ENCODE measurements around the gene G6PD.
"Not testable (repeated sequence)": the region's sequence is repeated elsewhere in the genome, so short reads cannot be mapped to it uniquely, and the experiment has no call there.

The G6PD gene

GRCh38 chrX:154542723-154543424 lies 3.8 kb downstream of the G6PD start:
- DNase-seq (ENCODE audit: low read depth, low spot score) = no peak

- DNase-seq (ENCODE audit: low read depth, low spot score) = peak; percentile 80
Measured at GRCh38 chrX:154541896-154542722, 4.5 kb downstream of the G6PD start.

- no peak for DNase-seq (ENCODE audit: low read depth, low spot score)
Measured at GRCh38 chrX:154541589-154541895, 5.1 kb downstream of the G6PD start.

DNA sequence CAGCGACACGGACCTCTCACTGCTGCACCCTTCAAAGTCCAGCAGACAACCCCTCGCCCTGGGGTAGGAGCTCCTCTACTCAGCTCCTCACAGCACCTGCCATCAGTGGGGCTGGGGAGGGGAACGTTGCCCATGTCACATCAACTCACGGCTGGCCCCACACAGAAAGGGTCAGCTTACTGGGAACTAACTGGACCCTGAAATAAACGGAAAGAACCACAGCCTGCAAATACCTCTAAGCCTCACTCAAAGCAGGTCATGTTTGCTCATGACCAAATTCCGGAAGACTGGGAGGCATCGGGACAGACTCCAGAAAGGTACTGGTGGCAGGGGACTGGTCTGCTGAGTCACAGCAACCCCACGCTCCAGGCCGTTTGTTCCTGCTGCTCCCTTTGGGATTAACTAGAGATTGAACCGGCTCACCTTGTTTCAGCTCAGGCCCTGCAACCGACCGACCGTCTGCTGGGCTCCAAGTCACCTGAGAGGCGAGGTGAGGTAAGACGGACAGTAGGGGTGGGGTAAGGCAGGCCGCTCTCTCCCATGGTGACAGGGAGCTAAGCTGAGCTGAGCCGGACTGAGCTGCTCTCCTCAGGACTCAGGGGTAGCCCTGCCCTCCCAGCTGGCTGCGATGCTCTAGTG lies 5.6 kb downstream of the G6PD start:
- no peak for DNase-seq (ENCODE audit: low read depth, low spot score)

DNA sequence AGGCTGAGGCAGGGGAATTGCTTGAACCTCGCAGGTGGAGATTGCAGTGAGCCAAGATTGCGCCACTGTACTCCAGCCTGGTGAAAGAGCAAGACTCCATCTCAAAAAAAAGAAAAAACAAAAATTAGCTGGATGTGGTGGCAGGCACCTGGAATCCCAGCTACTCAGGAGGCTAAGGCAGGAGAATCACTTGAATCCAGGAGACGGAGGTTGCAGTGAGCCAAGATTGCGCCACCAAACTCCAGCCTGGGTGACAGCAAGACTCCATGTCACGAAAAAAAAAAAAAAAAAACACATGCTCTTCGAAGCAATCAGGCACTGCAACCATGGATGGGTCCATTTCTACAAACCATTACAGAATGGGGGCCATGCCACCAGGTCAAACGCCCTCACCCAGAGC lies 6.3 kb downstream of the G6PD start:
- DNase-seq (ENCODE audit: low read depth, low spot score) = not testable (repeated sequence)

- no peak for DNase-seq (ENCODE audit: low read depth, low spot score)
Measured at GRCh38 chrX:154539077-154539476, 7.6 kb downstream of the G6PD start.

DNA sequence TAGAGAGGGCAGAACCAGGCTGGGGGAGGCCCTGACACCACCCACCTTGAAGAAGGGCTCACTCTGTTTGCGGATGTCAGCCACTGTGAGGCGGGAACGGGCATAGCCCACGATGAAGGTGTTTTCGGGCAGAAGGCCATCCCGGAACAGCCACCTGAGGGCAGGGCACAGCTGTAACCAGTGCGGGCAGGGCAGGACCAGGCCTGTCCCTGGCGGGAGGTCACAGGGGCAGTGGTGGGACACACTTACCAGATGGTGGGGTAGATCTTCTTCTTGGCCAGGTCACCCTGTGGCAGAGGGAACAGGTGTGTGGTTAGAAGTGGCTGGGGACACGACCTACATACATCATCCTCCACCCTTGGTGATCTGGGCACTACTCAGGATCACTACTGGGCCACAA lies 10.8 kb downstream of the G6PD start:
- DNase-seq (ENCODE audit: low read depth, low spot score) = no peak

DNA sequence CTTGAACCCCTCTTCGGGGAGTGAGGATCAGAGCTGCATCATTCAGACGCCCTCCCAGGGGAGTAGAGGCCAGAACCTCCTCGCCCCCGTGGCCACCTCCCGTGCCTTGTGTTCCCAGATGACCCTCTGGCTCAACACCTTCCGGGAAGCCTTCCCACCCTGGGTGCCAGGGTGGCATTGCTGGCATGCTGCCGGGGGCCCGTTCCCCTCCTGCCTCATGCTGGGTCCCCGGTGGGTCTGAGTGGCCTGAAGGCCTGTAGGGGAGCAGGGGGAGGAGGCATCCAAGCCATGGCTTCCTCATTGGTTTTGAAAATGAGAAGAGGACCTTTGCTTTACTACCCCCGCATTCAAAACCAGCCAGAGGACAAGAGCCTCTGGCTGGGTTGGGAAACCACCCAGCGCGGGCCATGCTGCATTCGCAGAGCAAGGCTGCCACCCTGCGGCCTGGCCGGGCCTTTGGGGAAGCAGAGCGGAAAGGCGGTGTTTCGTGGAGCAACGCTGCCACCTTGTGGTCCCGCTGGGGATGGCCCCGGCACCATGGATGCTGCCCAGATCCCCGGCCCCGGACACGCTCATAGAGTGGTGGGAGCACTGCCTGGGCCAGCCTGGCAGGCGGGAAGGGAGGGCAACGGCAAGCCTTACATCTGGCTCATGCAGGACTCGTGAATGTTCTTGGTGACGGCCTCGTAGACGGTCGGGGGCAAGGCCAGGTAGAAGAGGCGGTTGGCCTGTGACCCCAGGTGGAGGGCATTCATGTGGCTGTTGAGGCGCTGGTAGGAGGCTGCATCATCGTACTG lies 11.9 kb downstream of the G6PD start:
- no peak for DNase-seq (ENCODE audit: low read depth, low spot score)

DNA sequence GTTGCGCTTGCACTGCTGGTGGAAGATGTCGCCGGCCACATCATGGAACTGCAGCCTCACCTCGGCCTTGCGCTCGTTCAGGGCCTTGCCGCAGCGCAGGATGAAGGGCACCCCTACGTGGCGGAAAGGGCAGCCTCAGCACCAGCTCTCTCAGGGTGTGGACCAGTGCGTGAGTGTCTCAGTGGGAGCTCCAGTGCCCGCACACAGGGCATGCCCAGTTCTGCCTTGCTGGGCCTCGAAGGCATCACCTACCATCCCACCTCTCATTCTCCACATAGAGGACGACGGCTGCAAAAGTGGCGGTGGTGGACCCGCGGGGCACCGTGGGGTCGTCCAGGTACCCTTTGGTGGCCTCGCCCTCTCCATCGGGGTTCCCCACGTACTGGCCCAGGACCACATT lies 14.0 kb downstream of the G6PD start:
- DNase-seq (ENCODE audit: low read depth, low spot score) = no peak

DNA sequence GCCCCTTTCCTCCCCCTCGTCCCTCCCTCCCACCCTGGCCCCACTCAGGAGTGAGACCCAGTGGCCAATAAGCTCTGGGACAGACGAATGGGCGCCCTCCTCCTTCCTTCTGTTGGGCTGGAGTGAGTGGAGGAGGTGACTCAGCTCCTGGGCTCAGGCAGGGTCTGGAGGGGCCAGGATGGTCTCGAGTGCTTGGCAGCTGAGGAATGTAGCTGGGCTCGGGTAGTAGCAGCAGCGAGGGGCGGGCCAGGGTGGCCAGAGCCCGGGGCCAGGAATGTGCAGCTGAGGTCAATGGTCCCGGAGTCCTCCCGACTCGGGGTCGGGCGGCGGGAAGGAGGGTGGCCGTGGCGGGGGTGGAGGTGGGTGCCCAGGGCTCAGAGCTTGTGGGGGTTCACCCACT lies 15.0 kb downstream of the G6PD start:
- DNase-seq (ENCODE audit: low read depth, low spot score) = no peak

GRCh38 chrX:154530286-154530685 lies 16.4 kb downstream of the G6PD start:
- DNase-seq (ENCODE audit: low read depth, low spot score) = no peak

GRCh38 chrX:154529206-154529612 lies 17.4 kb downstream of the G6PD start:
- no peak for DNase-seq (ENCODE audit: low read depth, low spot score)

DNA sequence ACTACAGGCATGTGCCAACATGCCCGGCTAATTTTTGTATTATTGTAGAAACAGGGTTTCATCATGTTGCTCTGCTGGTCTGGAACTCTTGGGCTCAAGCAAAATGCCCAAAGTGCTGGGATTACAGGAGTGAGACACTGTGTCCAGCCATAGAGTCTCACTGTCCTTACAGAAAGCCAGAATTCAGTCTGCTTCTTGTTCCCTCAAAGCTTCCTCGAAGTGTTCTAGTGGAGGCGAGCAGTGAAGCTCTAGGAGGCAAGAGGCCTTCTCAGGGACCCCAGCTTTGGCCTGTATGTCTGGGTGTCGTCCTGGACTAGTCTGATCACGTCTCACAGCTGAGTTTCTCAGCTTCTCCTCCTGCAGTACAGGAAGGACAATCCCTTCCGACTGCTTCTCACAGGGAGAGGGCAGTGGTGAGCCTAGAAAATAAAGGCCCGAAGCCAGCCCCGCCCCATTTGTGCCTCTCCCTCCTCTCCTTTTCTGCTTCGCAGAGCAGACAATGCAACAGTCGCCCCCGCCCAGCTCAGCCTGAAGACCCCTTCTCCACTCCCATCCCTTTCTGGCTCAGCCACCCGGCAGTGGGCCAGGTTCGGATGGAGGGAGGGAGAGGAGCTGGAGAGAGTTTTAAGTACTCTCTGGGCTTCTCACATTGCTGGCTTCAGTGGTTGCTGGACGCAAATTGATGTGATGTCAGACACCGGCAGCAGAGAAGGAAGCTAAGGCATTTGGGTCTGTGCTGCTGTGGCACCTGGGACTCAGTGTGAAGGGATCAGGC lies 19.6 kb downstream of the G6PD start:
- DNase-seq (ENCODE audit: low read depth, low spot score) = no peak

- DNase-seq (ENCODE audit: low read depth, low spot score) = no peak
Measured at GRCh38 chrX:154525606-154526490, 20.8 kb downstream of the G6PD start.

- no peak for DNase-seq (ENCODE audit: low read depth, low spot score)
Measured at GRCh38 chrX:154519389-154519788, 27.3 kb downstream of the G6PD start.

DNA sequence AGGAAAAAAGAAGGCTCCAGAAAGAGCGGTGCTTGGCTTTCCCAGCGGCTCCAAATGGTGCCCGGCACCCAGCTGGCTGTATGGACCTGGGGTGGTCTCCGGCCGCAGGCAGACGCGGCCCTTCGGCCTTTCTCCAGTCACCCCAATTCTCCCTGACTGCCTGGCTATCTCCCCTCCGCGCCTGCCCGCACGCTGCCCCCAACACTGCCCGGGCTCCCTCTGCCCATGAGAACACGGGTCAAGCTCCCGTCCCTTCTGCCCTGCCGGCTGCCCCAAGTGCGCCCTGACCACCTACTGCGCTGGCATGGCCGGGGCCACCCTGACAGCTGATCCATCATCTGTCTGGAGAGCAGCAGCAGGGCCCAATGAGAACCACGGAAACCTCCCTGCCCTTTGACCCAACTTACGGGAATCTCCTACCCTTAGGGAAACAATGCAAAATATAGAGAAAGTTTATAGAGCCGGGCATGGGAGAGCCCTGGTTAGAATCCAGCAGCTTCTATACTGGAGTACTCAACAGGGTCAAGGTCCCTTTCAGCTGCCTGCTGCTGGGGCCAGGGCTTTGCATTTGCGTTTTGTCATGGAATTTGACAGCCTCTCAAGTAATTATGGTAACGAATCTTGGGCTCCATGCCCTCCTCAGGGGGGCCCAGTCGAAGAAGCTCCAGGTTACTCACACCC lies 29.4 kb downstream of the G6PD start:
- DNase-seq (ENCODE audit: low read depth, low spot score) = no peak

- DNase-seq (ENCODE audit: low read depth, low spot score) = no peak
Measured at GRCh38 chrX:154516656-154517100, 30.0 kb downstream of the G6PD start.

GRCh38 chrX:154515966-154516655 lies 30.5 kb downstream of the G6PD start, which contains the start of gene FAM3A:
TSS of gene FAM3A (minus strand) at chrX:154516232. CDS start at chrX:154515772, 460 bp downstream.
- peak; percentile 45 for DNase-seq (ENCODE audit: low read depth, low spot score)

Measured in brain pericyte (primary cell).